Measurements from ENCODE around the gene MRRF. TPM values are rescaled to one million over a fixed set of nuclear protein-coding genes. Genes with fewer than 3 reads are reported as not detected.

Gene MRRF
- total RNA-seq, 1 donor from 2014 or later = 44.4 TPM

DNA sequence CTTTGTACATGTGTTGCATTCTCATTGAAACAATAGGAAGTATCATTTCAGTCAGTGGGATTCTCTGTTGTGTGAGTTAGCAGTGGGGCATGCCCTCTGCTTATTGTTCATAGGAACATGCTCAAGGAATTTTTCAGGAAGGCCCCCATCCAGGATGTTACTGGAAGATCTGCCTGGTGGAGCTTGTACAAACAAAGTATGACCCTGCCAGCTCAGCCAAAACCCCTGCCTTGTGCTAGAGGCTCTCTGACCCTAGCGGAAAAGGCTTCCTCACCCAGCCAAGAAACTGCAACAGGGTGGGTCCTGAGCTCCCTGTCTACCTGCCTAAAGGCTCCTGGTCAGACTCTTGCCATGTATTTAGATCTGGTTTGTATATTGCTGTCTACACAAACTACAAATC is 43.2 kb downstream of the MRRF start:
- no peak for DNase-seq (ENCODE audit: low spot score)
- peaks cover 2% of the 10 kb centered on the region for H3K36me3 Mint-ChIP-seq
- TF ChIP-seq EZH2 (IDR thresholded peaks at IDR 0.05) = no peak
- TF ChIP-seq EZH2phosphoT487 (IDR thresholded peaks at IDR 0.05) = no peak
- TF ChIP-seq, protein P1, sequence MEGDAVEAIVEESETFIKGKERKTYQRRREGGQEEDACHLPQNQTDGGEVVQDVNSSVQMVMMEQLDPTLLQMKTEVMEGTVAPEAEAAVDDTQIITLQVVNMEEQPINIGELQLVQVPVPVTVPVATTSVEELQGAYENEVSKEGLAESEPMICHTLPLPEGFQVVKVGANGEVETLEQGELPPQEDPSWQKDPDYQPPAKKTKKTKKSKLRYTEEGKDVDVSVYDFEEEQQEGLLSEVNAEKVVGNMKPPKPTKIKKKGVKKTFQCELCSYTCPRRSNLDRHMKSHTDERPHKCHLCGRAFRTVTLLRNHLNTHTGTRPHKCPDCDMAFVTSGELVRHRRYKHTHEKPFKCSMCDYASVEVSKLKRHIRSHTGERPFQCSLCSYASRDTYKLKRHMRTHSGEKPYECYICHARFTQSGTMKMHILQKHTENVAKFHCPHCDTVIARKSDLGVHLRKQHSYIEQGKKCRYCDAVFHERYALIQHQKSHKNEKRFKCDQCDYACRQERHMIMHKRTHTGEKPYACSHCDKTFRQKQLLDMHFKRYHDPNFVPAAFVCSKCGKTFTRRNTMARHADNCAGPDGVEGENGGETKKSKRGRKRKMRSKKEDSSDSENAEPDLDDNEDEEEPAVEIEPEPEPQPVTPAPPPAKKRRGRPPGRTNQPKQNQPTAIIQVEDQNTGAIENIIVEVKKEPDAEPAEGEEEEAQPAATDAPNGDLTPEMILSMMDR (IDR thresholded peaks at IDR 0.05) = no peak
- Histone ChIP-seq H3K36me3 (no peaks in the 10 kb centered on the region), H3K9me3 (ENCODE audit: low read depth) (no peaks in the 10 kb centered on the region), H3K9ac (no peak overlapping the region), H3K4me2 (no peak overlapping the region), H3K27ac (no peak overlapping the region), H2AFZ (replicated peaks) (no peak overlapping the region), H4K20me1 (ENCODE audit: low read depth) (peaks cover 14% of the 10 kb centered on the region), H3F3A (ENCODE audit: low read depth) (peaks cover 15% of the 10 kb centered on the region), H3K27me3 (no peaks in the 10 kb centered on the region), H3K79me2 (ENCODE audit: low read depth) (no peaks in the 10 kb centered on the region), H3K4me3 (no peak overlapping the region), H3K4me1 (peaks cover 16% of the 10 kb centered on the region)
- H3K27me3 Mint-ChIP-seq (ENCODE audit: insufficient read depth, low read depth) = no peaks in the 10 kb centered on the region
- no peak overlapping the region for H3K27ac Mint-ChIP-seq
- no peak overlapping the region for H3K4me3 Mint-ChIP-seq
- no peaks in the 10 kb centered on the region for H3K9me3 Mint-ChIP-seq
- no peaks in the 10 kb centered on the region for H3K4me1 Mint-ChIP-seq

GRCh38 chr9:122309861-122310260 is 45.2 kb downstream of the MRRF start:
- Histone ChIP-seq H3K9ac (no peak overlapping the region), H3K36me3 (no peaks in the 10 kb centered on the region), H3K9me3 (ENCODE audit: low read depth) (no peaks in the 10 kb centered on the region), H3F3A (ENCODE audit: low read depth) (peaks cover 15% of the 10 kb centered on the region), H2AFZ (replicated peaks) (no peak overlapping the region), H3K4me3 (no peak overlapping the region), H3K79me2 (ENCODE audit: low read depth) (no peaks in the 10 kb centered on the region), H3K27ac (no peak overlapping the region), H3K27me3 (no peaks in the 10 kb centered on the region), H3K4me2 (no peak overlapping the region), H3K4me1 (peaks cover 16% of the 10 kb centered on the region), H4K20me1 (ENCODE audit: low read depth) (peaks cover 14% of the 10 kb centered on the region)
- H3K9me3 Mint-ChIP-seq = no peaks in the 10 kb centered on the region
- H3K27me3 Mint-ChIP-seq (ENCODE audit: insufficient read depth, low read depth) = no peaks in the 10 kb centered on the region
- no peak overlapping the region for H3K27ac Mint-ChIP-seq
- no peak overlapping the region for H3K4me3 Mint-ChIP-seq
- no peak for TF ChIP-seq EZH2phosphoT487 (IDR thresholded peaks at IDR 0.05)
- TF ChIP-seq, protein P1 (IDR thresholded peaks at IDR 0.05) = no peak
- TF ChIP-seq EZH2 (IDR thresholded peaks at IDR 0.05) = no peak
- no peak for DNase-seq (ENCODE audit: low spot score)
- peaks cover 8% of the 10 kb centered on the region for H3K36me3 Mint-ChIP-seq
- H3K4me1 Mint-ChIP-seq = no peaks in the 10 kb centered on the region

DNA sequence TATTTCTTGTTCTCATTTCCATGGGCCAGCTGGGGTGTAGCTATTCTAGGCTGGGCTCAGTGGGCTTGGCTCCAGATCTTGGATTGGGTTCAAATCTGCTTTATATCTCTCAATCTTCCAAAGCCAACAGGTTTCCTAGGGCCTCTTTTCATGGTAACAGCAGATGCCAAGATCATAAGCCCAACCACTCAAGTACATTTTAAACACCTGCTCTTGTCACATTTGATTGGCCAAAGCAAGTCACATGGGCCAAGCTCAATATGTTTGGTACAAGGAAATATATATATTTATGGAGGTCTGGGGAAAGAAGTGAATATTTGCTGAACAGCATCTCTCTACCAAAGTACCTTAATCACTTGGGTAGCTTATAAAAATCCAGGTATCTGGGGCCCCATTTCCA is 49.5 kb downstream of the MRRF start:
- Histone ChIP-seq H3K36me3 (no peaks in the 10 kb centered on the region), H4K20me1 (ENCODE audit: low read depth) (peaks cover 3% of the 10 kb centered on the region), H3K27ac (no peak overlapping the region), H3K9ac (no peak overlapping the region), H3K27me3 (no peaks in the 10 kb centered on the region), H3K4me2 (no peak overlapping the region), H3K79me2 (ENCODE audit: low read depth) (no peaks in the 10 kb centered on the region), H3K4me3 (no peak overlapping the region), H3F3A (ENCODE audit: low read depth) (peaks cover 9% of the 10 kb centered on the region), H2AFZ (replicated peaks) (no peak overlapping the region), H3K4me1 (no peaks in the 10 kb centered on the region), H3K9me3 (ENCODE audit: low read depth) (no peaks in the 10 kb centered on the region)
- Mint-ChIP-seq H3K27me3 (ENCODE audit: insufficient read depth, low read depth) (no peaks in the 10 kb centered on the region), H3K36me3 (peaks cover 6% of the 10 kb centered on the region), H3K4me1 (no peaks in the 10 kb centered on the region), H3K4me3 (no peak overlapping the region), H3K27ac (no peak overlapping the region), H3K9me3 (no peaks in the 10 kb centered on the region)
- TF ChIP-seq EZH2phosphoT487 (IDR thresholded peaks at IDR 0.05) (no peak), EZH2 (IDR thresholded peaks at IDR 0.05) (no peak)
- TF ChIP-seq, protein P1 (IDR thresholded peaks at IDR 0.05) = no peak
- DNase-seq (ENCODE audit: low spot score) = no peak
